ENCODE data around the gene IPCEF1. TPM values are rescaled to one million over a fixed set of nuclear protein-coding genes. Genes with fewer than 3 reads are reported as not detected.
"Not testable (repeated sequence)": the region's sequence is repeated elsewhere in the genome, so short reads cannot be mapped to it uniquely, and the experiment has no call there.

IPCEF1 gene
- total RNA-seq, 1 experiment from 2014 or later, result 0.20 TPM

- DNase-seq (ENCODE audit: low read depth), result no peak
- in situ Hi-C loops (cut with HindIII; ENCODE audit: low pct_unique_long_range_greater_than_20kb, low sequenced_read_pairs), result no loop called here
Measured at GRCh38 chr6:154242617-154243357, 113.8 kb downstream of the IPCEF1 start.

- no peak for DNase-seq (ENCODE audit: low read depth)
- in situ Hi-C loops (cut with HindIII; ENCODE audit: low pct_unique_long_range_greater_than_20kb, low sequenced_read_pairs), result no loop called here
Measured at GRCh38 chr6:154241581-154241980, 115.0 kb downstream of the IPCEF1 start.

- in situ Hi-C loops (cut with HindIII; ENCODE audit: low pct_unique_long_range_greater_than_20kb, low sequenced_read_pairs); DNase-seq (ENCODE audit: low read depth): not testable (repeated sequence)
Measured at GRCh38 chr6:154241061-154241460, 115.5 kb downstream of the IPCEF1 start.

GRCh38 chr6:154239392-154239791, 117.2 kb downstream of the IPCEF1 start:
- DNase-seq (ENCODE audit: low read depth), result no peak
- in situ Hi-C loops (cut with HindIII; ENCODE audit: low pct_unique_long_range_greater_than_20kb, low sequenced_read_pairs), result no loop called here

- in situ Hi-C loops (cut with HindIII; ENCODE audit: low pct_unique_long_range_greater_than_20kb, low sequenced_read_pairs), result no loop called here
- DNase-seq (ENCODE audit: low read depth), result no peak
Measured at GRCh38 chr6:154238831-154239230, 117.8 kb downstream of the IPCEF1 start.

GRCh38 chr6:154236646-154237301, 119.8 kb downstream of the IPCEF1 start:
- no peak for DNase-seq (ENCODE audit: low read depth)
- in situ Hi-C loops (cut with HindIII; ENCODE audit: low pct_unique_long_range_greater_than_20kb, low sequenced_read_pairs), result no loop called here

GRCh38 chr6:154234019-154234772, 122.4 kb downstream of the IPCEF1 start:
- in situ Hi-C loops (cut with HindIII; ENCODE audit: low pct_unique_long_range_greater_than_20kb, low sequenced_read_pairs), result no loop called here
- no peak for DNase-seq (ENCODE audit: low read depth)

- no peak for DNase-seq (ENCODE audit: low read depth)
- in situ Hi-C loops (cut with HindIII; ENCODE audit: low pct_unique_long_range_greater_than_20kb, low sequenced_read_pairs), result no loop called here
Measured at GRCh38 chr6:154233383-154233782, 123.2 kb downstream of the IPCEF1 start.

- in situ Hi-C loops (cut with HindIII; ENCODE audit: low pct_unique_long_range_greater_than_20kb, low sequenced_read_pairs), result no loop called here
- peak; percentile 14 for DNase-seq (ENCODE audit: low read depth)
Measured at GRCh38 chr6:154232013-154232910, 124.3 kb downstream of the IPCEF1 start.

- in situ Hi-C loops (cut with HindIII; ENCODE audit: low pct_unique_long_range_greater_than_20kb, low sequenced_read_pairs), result no loop called here
- DNase-seq (ENCODE audit: low read depth), result no peak
Measured at GRCh38 chr6:154230910-154231595, 125.5 kb downstream of the IPCEF1 start.

GRCh38 chr6:154230393-154230792, 126.2 kb downstream of the IPCEF1 start:
- in situ Hi-C loops (cut with HindIII; ENCODE audit: low pct_unique_long_range_greater_than_20kb, low sequenced_read_pairs), result no loop called here
- DNase-seq (ENCODE audit: low read depth), result no peak

GRCh38 chr6:154229786-154230185, 126.8 kb downstream of the IPCEF1 start:
- in situ Hi-C loops (cut with HindIII; ENCODE audit: low pct_unique_long_range_greater_than_20kb, low sequenced_read_pairs), result no loop called here
- DNase-seq (ENCODE audit: low read depth), result no peak

GRCh38 chr6:154228521-154228905, 128.1 kb downstream of the IPCEF1 start:
- in situ Hi-C loops (cut with HindIII; ENCODE audit: low pct_unique_long_range_greater_than_20kb, low sequenced_read_pairs), result no loop called here
- DNase-seq (ENCODE audit: low read depth), result no peak

- in situ Hi-C loops (cut with HindIII; ENCODE audit: low pct_unique_long_range_greater_than_20kb, low sequenced_read_pairs), result no loop called here
- DNase-seq (ENCODE audit: low read depth), result no peak
Measured at GRCh38 chr6:154227862-154228520, 128.6 kb downstream of the IPCEF1 start.

GRCh38 chr6:154226461-154226860, 130.1 kb downstream of the IPCEF1 start:
- in situ Hi-C loops (cut with HindIII; ENCODE audit: low pct_unique_long_range_greater_than_20kb, low sequenced_read_pairs), result no loop called here
- DNase-seq (ENCODE audit: low read depth), result no peak

GRCh38 chr6:154223296-154223695, 133.3 kb downstream of the IPCEF1 start:
- DNase-seq (ENCODE audit: low read depth), result no peak
- in situ Hi-C loops (cut with HindIII; ENCODE audit: low pct_unique_long_range_greater_than_20kb, low sequenced_read_pairs), result no loop called here

- no peak for DNase-seq (ENCODE audit: low read depth)
- in situ Hi-C loops (cut with HindIII; ENCODE audit: low pct_unique_long_range_greater_than_20kb, low sequenced_read_pairs), result no loop called here
Measured at GRCh38 chr6:154222716-154223115, 133.9 kb downstream of the IPCEF1 start.
